ENCODE results near the gene AMER2. TPM values are rescaled to one million over a fixed set of nuclear protein-coding genes. Genes with fewer than 3 reads are reported as not detected.

Gene AMER2
- polyA plus RNA-seq, 3 donors: not detected

DNA sequence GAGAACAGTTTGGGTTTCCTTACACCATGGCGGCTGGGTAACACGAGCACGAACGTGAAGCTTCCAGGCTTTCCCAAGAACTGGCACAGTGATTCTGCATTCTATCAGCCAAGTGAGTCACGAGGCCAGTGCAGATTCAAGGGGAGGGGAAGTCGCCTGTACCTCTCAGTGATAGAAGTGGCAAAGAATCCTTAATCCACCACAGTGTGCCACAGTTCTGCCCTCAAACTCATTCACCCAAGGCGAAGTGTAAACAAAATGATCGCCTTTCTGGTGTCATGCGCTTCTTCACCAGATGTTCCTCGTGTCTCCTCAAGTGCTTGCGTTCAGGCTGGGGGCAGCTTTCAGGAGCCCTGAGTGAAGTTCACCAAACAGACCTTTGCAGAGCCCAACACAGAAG lies 24.9 kb upstream of the AMER2 start:
- peaks cover 0 to 7% (median 0%) of the 10 kb centered on the region in 7 donors for H3K9me3 Mint-ChIP-seq
- no peaks in the 10 kb centered on the region for H3K36me3 Mint-ChIP-seq
- no peak overlapping the region for H3K4me3 ChIP-seq (replicated peaks in 1 of 3; ENCODE audit: low read depth in 2 of 3, low read length in 3 of 3)
- no peak for TF ChIP-seq CTCF (IDR thresholded peaks at IDR 0.05)
- H4K20me1 ChIP-seq (ENCODE audit: insufficient read depth, low read length): no peaks in the 10 kb centered on the region
- no peak overlapping the region for H3K4me3 Mint-ChIP-seq
- no peak overlapping the region for H3K9ac ChIP-seq (ENCODE audit: insufficient read depth, low read length, poor library complexity, severe bottlenecking)
- H3K4me1 Mint-ChIP-seq: no peaks in the 10 kb centered on the region
- H3K36me3 ChIP-seq (replicated peaks in 1 of 2; ENCODE audit: control insufficient read depth in 1 of 2, insufficient read depth in 2 of 2, low read length in 2 of 2): no peaks in the 10 kb centered on the region
- H3K4me1 ChIP-seq (ENCODE audit: control insufficient read depth in 1 of 2, insufficient read depth in 2 of 2, low read length in 2 of 2): no peaks in the 10 kb centered on the region
- no peak overlapping the region for H3K4me2 ChIP-seq (replicated peaks; ENCODE audit: extremely low read depth, low read length, poor library complexity, severe bottlenecking)
- no peak overlapping the region for H3K27ac ChIP-seq (ENCODE audit: low read depth in 1 of 2, low read length in 2 of 2)
- H3K79me2 ChIP-seq (ENCODE audit: insufficient read depth, low read length): no peaks in the 10 kb centered on the region
- 90% methylated on average over 8 of the region's 11 CpGs for WGBS (ENCODE audit: insufficient coverage)
- peaks cover 0 to 4% of the 10 kb centered on the region in 2 donors for H3K27me3 ChIP-seq (ENCODE audit: control insufficient read depth in 2 of 2, insufficient read depth in 2 of 2, low read length in 2 of 2)
- H3K9me3 ChIP-seq (replicated peaks in 1 of 2; ENCODE audit: control insufficient read depth in 1 of 2, insufficient read depth in 1 of 2, low read length in 2 of 2): no peaks in the 10 kb centered on the region
- H2AFZ ChIP-seq (ENCODE audit: insufficient read depth, low read depth, low read length, poor library complexity, severe bottlenecking): no peak overlapping the region
- H3K27ac Mint-ChIP-seq: peak overlapping the region in 1 of 7 donors; percentile 12
- peaks cover 9 to 16% (median 14%) of the 10 kb centered on the region in 3 donors for H3K27me3 Mint-ChIP-seq (ENCODE audit: low read depth in 3 of 3)
- no peak for DNase-seq
- intact Hi-C loops (cut with micrococcal nuclease): no loop called here

GRCh38 chr13:25192936-25193335 lies 20.8 kb upstream of the AMER2 start:
- H4K20me1 ChIP-seq (ENCODE audit: insufficient read depth, low read length): no peaks in the 10 kb centered on the region
- H3K27me3 ChIP-seq (ENCODE audit: control insufficient read depth in 2 of 2, insufficient read depth in 2 of 2, low read length in 2 of 2): peaks cover 5 to 9% of the 10 kb centered on the region in 2 donors
- WGBS (ENCODE audit: insufficient coverage): 89% methylated on average over 8 of the region's 8 CpGs
- Mint-ChIP-seq H3K27ac (no peak overlapping the region), H3K9me3 (peaks cover 0 to 10% (median 0%) of the 10 kb centered on the region in 7 donors), H3K4me1 (no peaks in the 10 kb centered on the region), H3K36me3 (no peaks in the 10 kb centered on the region), H3K4me3 (no peak overlapping the region), H3K27me3 (ENCODE audit: low read depth in 3 of 3) (peaks cover 9 to 30% (median 27%) of the 10 kb centered on the region in 3 donors)
- H3K36me3 ChIP-seq (replicated peaks in 1 of 2; ENCODE audit: control insufficient read depth in 1 of 2, insufficient read depth in 2 of 2, low read length in 2 of 2): no peaks in the 10 kb centered on the region
- no peak overlapping the region for H3K4me2 ChIP-seq (replicated peaks; ENCODE audit: extremely low read depth, low read length, poor library complexity, severe bottlenecking)
- H3K9me3 ChIP-seq (replicated peaks in 1 of 2; ENCODE audit: control insufficient read depth in 1 of 2, insufficient read depth in 1 of 2, low read length in 2 of 2): no peaks in the 10 kb centered on the region
- H3K9ac ChIP-seq (ENCODE audit: insufficient read depth, low read length, poor library complexity, severe bottlenecking): no peak overlapping the region
- intact Hi-C loops (cut with micrococcal nuclease): no loop called here
- no peak for DNase-seq
- no peak for TF ChIP-seq CTCF (IDR thresholded peaks at IDR 0.05)
- no peak overlapping the region for H3K27ac ChIP-seq (ENCODE audit: low read depth in 1 of 2, low read length in 2 of 2)
- H3K4me3 ChIP-seq (replicated peaks in 1 of 3; ENCODE audit: low read depth in 2 of 3, low read length in 3 of 3): no peak overlapping the region
- H3K79me2 ChIP-seq (ENCODE audit: insufficient read depth, low read length): no peaks in the 10 kb centered on the region
- no peaks in the 10 kb centered on the region for H3K4me1 ChIP-seq (ENCODE audit: control insufficient read depth in 1 of 2, insufficient read depth in 2 of 2, low read length in 2 of 2)
- no peak overlapping the region for H2AFZ ChIP-seq (ENCODE audit: insufficient read depth, low read depth, low read length, poor library complexity, severe bottlenecking)

All from CD14-positive monocyte (primary cell).